ENCODE measurements around the gene DPP9.
"Not testable (repeated sequence)": the region's sequence is repeated elsewhere in the genome, so short reads cannot be mapped to it uniquely, and the experiment has no call there.

Gene DPP9

DNA sequence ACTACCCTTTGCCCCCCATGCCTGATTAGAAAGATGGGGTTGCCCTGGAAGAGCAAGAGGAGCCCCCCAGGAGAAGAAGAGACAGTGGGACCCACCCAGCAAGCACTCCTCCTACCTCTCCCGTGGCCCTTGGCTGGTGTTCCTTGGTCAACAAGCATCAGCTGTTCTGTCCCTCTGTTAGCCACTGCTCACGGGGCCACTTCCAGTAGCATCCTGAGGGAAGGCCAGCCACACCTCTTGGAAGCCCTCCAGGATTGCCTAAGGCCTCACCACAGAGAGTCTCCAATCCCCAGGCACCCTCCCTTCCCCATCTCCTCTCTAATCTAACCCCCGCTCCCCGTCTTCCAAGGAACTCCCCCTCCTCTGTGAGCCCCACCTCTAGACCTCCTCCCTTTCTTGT is 15.1 kb upstream of the DPP9 start:
- no peak for DNase-seq

DNA sequence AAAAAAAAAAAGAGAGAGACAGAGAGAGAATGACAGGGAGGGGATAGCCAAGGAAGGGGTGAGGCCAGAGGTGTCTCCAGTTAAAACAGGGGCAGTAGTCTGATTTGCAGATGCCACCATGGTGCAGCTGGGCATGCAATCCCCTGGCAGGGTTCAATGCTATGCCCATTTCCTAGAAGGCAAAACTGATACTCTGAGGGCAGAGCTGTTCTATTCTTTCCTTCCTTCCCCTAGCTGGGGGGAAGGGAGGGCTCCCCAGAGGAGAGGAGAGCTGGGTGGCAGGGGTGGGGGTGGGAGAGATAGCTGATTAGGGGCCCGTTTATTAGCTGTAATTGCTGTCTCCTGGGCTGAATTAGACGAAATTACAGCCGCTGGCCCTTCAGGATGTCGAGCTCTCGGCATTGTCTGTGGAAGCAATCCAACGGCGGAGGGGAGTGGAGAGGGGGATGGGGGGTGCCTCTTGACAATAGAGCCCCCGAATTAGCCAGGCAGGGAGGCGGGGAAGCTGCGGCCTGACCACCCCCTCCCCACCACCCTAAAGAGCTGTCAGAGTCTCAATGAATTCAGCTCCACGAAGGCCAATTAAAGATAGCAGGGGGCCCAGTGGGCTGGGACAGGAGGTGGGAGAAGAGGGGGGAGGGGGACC is 14.4 kb upstream of the DPP9 start:
- DNase-seq, result no peak

- no peak for DNase-seq
Measured at GRCh38 chr19:4733755-4734345, 10.2 kb upstream of the DPP9 start.

- DNase-seq, result peak; percentile 62
Measured at GRCh38 chr19:4732680-4733114, 9.1 kb upstream of the DPP9 start.

DNA sequence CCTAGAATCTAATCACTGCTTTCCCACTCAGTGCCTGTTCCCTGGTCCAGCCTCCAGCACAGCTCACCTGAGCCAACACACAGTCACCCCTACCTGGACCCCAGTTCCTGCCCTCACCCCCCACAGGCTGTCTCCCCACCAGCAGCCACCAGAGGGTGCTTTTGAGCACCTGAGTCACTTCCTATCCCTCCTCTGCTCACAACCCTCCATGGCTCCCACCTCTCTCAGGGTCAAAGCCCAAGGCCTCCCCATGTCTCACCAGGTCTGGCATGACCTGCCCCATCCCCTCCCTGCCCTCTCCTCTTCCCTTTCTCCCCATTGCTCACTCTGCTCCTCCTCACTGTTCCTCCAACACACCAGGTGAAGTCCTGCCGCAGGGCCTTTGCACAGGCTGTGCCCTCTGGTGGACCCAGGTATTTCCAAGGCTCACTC is 7.1 kb upstream of the DPP9 start:
- no peak for DNase-seq

DNA sequence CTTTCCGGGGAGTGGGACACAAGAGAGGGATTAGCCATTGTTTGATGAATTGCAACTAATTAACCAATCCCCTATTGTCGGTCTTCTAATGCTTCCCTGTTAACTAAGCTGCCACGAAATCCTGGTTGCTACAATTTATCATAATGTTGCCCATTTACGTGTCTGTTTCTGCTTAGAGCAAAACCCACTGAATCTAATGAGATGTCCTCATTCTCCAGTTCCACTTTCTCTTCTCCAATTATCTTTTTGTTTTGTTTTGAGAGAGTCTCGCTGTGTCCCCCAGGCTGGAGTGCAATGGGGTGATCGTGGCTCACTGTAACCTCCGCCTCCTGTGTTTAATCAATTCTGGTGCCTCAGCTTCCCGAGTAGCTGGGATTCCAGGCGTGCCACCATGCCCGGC is 5.2 kb upstream of the DPP9 start:
- DNase-seq, result no peak

GRCh38 chr19:4722671-4723594 is 709 bp downstream of the DPP9 start:
- DNase-seq, result no peak

DNA sequence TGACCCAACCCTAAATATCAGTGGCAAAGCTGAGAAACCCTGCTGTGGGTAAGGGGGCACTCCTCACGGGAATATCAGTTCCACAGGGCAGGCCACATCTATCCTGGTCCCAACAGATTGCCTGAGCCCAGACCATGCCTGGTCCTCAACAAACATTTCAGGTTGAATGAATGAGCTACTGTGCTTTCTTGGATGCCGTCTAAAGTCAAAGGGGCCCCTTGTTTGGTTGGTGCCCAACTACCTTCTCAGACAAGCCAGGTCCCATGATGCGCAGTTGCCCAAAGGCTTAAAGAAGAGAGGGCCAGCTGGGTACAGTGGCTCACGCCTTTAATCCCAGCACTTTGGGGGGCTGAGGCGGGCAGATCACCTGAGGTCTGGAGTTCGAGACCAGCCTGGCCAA is 2.4 kb downstream of the DPP9 start:
- no peak for DNase-seq

- DNase-seq, result no peak
Measured at GRCh38 chr19:4720037-4720700, 3.5 kb downstream of the DPP9 start.

- DNase-seq, result no peak
Measured at GRCh38 chr19:4719499-4719866, 4.2 kb downstream of the DPP9 start.

DNA sequence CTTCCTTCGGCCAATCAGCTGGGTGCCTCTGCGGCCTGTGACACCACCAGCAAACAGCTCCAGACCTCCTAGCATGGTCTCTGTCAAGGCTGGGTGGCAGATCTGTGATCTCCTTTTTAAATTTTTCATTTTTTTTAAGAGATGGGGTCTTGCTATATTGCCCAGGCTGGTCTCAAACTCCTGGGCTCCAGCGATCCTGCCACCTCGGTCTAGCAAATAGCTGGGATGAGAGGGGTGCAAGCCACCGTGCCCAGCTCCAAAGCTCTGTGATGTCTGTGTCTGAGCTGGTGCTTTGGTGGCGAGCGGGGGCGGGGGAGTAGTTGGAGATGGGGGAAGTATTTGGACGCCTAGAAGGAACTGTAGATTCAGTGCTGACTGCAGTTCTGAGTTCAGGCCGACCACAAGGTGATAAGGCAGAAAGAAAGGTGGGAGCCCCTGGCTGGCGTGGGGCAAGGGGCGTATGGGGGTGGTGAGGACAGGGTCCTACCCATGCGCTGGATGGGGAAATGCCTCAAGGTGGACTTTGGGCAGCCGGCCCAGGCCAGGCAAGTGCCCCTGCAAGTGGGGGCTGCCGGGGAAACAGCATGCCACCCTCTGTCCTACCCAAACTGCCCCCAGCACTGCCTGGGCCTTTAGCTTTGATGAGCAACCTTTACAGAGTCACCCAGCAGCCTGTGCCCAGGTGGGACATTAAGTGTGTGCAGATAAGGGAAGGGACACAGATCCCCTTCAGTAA is 5.5 kb downstream of the DPP9 start:
- no peak for DNase-seq

DNA sequence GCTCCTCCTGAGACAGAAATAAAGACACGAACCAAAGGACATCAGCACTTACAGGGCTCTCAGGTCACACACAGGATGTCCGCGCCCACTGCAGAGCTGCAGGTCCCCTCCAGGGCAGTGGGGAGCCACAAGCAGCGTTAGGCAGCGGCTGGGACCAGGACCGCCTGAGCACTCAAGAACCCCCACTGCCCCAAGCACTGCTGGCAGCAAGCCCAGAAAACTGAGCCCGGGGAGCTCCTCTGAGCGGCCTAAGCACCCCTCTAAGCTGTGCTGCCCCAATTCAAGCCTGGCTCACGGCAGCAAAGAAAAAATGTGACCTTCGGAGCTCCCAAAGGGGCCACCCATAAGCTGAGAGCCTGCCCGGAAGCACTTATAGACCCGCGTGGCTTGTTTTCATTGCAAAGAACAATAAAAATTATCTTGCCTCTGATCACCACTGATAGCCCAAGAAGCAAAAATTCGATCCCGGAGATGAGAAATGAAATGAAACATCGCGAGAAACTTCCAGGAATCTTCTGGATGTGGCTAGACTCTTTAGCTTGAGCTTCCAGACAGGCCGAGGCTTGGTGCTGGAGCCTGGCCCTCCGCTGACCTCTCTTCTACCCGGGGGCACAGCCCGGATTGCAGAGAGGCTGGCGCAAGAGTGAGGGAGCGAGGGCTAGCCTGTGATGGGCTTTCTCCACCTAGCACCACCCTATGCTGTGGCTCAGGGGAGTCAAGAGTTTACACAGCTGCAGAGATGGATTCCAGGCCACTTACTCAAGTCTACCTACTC is 6.3 kb downstream of the DPP9 start:
- DNase-seq, result no peak

DNA sequence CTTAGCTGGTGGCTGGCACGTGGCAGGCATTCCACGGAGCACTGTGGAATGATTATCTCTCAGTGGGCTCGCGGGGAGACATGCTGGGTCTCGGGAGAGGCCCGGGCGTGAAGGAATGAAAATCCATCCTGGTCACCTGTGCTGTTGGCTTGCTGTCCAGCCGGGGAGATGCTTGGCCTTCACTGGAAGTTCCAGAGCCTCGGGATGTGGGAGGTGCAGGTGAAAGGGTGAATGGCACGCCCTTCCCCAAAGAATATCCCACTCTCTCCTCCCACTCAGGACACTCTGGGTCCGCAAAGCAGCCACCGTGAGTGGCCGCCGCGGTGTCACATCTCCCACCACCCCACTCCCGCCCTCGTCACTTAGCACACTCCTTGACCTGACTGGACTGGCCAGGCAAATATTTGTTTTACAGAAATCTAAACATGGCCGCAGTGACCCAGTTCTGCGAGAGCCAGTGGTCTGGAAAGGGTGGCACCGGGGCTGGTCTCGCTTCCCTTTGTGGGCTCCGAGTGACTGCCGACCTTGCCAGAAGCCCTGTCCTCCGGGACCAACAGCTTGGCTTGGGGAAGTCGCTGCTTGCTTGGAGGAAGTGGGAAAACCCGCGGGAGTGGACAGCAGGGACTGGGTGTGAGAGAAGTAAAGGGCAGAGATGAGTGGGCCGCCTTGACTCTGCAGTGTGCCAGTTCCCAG is 8.0 kb downstream of the DPP9 start:
- DNase-seq, result no peak

- DNase-seq, result not testable (repeated sequence)
Measured at GRCh38 chr19:4715178-4715528, 8.5 kb downstream of the DPP9 start.

DNA sequence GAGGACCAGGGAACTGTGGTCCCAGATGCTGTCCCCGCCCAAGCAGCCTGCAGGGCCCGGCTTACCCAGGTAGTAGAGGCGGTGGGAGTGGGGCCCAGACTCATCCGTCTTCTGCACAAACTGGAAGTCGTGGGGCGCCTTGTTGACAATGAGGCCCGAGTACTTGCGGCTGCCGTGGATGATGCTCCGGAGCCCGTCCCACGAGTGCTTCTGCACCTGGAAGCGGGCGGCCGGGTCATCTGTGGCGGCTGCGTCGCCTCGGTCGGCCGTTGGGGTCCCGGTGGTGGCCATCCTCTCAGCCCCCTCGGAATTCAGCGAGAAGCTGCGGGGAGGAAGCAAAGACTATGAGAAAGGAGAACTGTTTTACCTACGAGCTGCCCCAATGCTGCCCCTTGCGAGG is 9.6 kb downstream of the DPP9 start:
- no peak for DNase-seq

DNA sequence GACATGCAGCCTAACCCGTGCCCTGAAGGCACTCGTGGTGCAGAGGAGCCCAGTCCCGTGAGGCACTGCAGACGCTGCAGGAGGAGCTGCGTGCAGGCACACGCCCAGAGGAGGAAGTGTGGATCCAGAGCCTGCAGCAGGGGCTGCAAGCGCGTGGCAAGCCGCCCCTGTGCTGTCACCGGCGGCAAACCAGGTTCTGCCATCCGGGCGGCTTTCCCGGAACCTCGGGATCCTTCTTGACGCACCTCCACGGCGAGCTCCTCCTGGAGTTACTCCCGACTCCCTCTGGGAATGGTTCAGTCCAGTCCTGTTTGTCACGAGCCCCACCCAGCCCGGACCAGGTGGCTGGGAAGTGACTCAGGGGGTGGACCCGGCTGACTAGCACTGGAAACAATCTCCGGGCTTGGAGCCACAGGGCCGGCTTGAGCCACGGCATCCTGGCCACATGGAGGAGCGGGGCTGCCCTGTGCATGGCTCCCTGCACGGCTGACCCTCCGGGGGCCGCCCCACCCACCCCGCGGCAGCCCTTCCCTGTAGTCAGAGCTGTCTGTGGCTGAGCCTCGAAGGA is 10.2 kb downstream of the DPP9 start:
- DNase-seq, result no peak

DNA sequence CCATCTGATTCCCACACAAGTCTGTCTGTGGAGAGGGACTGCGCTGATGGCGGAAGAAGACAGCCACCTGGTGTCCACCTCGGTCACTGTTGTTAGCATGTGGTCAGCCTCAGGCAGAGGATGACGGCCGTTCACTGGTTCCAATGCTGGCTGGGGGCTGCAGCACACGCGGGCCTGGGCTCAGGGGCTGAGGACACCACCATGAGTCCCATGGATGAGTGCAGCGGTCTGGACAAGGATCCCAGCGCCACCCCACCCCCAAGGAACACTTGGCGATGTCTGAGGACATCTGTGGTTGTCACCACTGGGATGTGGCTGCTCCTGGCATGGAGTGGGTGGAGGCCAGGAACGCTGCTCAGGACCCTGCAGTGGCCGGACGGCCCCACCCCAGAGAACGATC is 10.9 kb downstream of the DPP9 start:
- DNase-seq, result no peak

GRCh38 chr19:4711211-4711610 is 12.4 kb downstream of the DPP9 start:
- no peak for DNase-seq

- no peak for DNase-seq
Measured at GRCh38 chr19:4710281-4710600, 13.4 kb downstream of the DPP9 start.

GRCh38 chr19:4709440-4710280 is 14.0 kb downstream of the DPP9 start:
- DNase-seq, result no peak

All from right hindlimb (tissue), 1 donor.